Measurements from ENCODE around the gene UVSSA. TPM values are rescaled to one million over a fixed set of nuclear protein-coding genes. Genes with fewer than 3 reads are reported as not detected.

Gene UVSSA
- total RNA-seq, 1 experiment from 2014 or later, result 26.3 TPM

DNA sequence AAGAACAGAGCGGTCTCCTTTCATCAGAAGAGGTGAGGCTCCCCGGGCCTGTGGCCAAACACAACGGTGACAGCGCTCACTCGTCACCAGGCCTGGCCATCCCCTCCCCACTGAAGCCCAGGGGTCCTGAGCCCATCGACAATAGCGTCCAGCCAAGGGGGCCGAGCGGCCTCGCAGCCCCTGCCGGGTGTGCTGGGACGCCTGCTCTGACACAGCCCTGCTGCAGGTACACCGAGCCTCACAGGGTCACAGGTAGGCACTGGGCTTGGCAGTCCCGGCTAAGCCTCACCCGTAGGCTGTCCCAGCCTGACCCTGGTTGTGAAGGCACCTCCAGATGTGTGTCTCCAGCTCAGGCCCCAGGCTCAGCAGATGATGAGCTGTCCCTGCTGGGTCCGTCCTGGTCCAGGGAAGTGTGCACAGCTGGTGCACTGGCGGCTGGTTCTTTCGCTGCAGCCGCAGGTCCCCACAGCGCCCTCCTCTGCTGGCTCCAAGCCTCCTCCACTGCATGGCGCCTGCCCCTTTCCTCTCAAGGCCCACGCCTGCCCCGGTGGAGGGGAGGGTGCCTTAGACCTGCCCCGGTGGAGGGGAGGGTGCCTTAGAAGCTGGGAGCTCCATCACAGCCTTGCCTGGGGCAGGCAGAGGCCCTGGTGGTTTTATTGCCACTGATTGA, 21.5 kb downstream of the UVSSA start:
- Mint-ChIP-seq H3K4me3 (ENCODE audit: unreplicated experiment) (no peak overlapping the region), H3K4me1 (ENCODE audit: low read depth, unreplicated experiment) (peaks cover 5% of the 10 kb centered on the region), H3K27ac (ENCODE audit: unreplicated experiment) (no peak overlapping the region), H3K36me3 (ENCODE audit: insufficient read depth, unreplicated experiment) (peaks cover 32% of the 10 kb centered on the region), H3K27me3 (ENCODE audit: insufficient read depth, unreplicated experiment) (no peaks in the 10 kb centered on the region), H3K9me3 (ENCODE audit: unreplicated experiment) (no peaks in the 10 kb centered on the region)
- ChIA-PET CTCF (no interaction called here), POLR2A (no interaction called here)
- TF ChIP-seq, protein P1, sequence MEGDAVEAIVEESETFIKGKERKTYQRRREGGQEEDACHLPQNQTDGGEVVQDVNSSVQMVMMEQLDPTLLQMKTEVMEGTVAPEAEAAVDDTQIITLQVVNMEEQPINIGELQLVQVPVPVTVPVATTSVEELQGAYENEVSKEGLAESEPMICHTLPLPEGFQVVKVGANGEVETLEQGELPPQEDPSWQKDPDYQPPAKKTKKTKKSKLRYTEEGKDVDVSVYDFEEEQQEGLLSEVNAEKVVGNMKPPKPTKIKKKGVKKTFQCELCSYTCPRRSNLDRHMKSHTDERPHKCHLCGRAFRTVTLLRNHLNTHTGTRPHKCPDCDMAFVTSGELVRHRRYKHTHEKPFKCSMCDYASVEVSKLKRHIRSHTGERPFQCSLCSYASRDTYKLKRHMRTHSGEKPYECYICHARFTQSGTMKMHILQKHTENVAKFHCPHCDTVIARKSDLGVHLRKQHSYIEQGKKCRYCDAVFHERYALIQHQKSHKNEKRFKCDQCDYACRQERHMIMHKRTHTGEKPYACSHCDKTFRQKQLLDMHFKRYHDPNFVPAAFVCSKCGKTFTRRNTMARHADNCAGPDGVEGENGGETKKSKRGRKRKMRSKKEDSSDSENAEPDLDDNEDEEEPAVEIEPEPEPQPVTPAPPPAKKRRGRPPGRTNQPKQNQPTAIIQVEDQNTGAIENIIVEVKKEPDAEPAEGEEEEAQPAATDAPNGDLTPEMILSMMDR (IDR thresholded peaks at IDR 0.05; ENCODE audit: insufficient read depth in 1 of 2, low read depth in 1 of 2, low read length in 1 of 2, severe bottlenecking in 1 of 2, unreplicated experiment in 1 of 2), result no peak
- Histone ChIP-seq H3K9me3 (no peaks in the 10 kb centered on the region), H3K4me3 (ENCODE audit: low read depth, low read length) (no peak overlapping the region), H3K4me1 (no peaks in the 10 kb centered on the region), H3K36me3 (ENCODE audit: control insufficient read depth, insufficient read depth, low read length) (no peaks in the 10 kb centered on the region), H3K27me3 (replicated peaks; ENCODE audit: control insufficient read depth, insufficient read depth, low read length) (no peaks in the 10 kb centered on the region)
- intact Hi-C loops (cut with micrococcal nuclease; ENCODE audit: unreplicated experiment), result no loop called here
- DNase-seq, result peak in 1 of 2 experiments; percentile 25
- no TSS peak for BruUV-seq (replicated peaks)

DNA sequence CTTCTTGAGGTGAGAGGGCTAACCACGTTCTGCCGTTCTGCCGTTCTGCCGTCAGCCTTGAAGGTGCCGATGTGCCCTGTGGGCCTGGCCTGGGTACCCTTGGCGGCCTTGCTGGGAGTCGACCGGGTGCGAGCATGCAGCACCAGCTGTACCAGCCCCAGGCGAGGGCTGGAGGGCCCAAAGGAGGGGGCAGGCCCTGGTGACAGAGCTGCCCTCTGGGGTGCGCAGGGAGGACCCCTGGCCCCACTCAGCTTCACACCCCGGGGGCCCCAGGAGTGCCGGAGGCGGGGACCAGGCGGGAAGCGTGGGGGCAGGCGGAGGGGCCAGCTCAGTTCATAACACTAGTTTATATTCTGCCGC, 22.1 kb downstream of the UVSSA start:
- Mint-ChIP-seq H3K9me3 (ENCODE audit: unreplicated experiment) (no peaks in the 10 kb centered on the region), H3K4me1 (ENCODE audit: low read depth, unreplicated experiment) (peaks cover 5% of the 10 kb centered on the region), H3K4me3 (ENCODE audit: unreplicated experiment) (no peak overlapping the region), H3K27ac (ENCODE audit: unreplicated experiment) (no peak overlapping the region), H3K36me3 (ENCODE audit: insufficient read depth, unreplicated experiment) (peaks cover 31% of the 10 kb centered on the region), H3K27me3 (ENCODE audit: insufficient read depth, unreplicated experiment) (no peaks in the 10 kb centered on the region)
- ChIA-PET CTCF (no interaction called here), POLR2A (no interaction called here)
- Histone ChIP-seq H3K27me3 (replicated peaks; ENCODE audit: control insufficient read depth, insufficient read depth, low read length) (no peaks in the 10 kb centered on the region), H3K36me3 (ENCODE audit: control insufficient read depth, insufficient read depth, low read length) (no peaks in the 10 kb centered on the region), H3K9me3 (no peaks in the 10 kb centered on the region), H3K4me3 (ENCODE audit: low read depth, low read length) (no peak overlapping the region), H3K4me1 (no peaks in the 10 kb centered on the region)
- peak in 1 of 2 experiments; percentile 35 for DNase-seq
- intact Hi-C loops (cut with micrococcal nuclease; ENCODE audit: unreplicated experiment), result no loop called here
- BruUV-seq (replicated peaks), result no TSS peak
- TF ChIP-seq, protein P1 (IDR thresholded peaks at IDR 0.05; ENCODE audit: insufficient read depth in 1 of 2, low read depth in 1 of 2, low read length in 1 of 2, severe bottlenecking in 1 of 2, unreplicated experiment in 1 of 2), result no peak

DNA sequence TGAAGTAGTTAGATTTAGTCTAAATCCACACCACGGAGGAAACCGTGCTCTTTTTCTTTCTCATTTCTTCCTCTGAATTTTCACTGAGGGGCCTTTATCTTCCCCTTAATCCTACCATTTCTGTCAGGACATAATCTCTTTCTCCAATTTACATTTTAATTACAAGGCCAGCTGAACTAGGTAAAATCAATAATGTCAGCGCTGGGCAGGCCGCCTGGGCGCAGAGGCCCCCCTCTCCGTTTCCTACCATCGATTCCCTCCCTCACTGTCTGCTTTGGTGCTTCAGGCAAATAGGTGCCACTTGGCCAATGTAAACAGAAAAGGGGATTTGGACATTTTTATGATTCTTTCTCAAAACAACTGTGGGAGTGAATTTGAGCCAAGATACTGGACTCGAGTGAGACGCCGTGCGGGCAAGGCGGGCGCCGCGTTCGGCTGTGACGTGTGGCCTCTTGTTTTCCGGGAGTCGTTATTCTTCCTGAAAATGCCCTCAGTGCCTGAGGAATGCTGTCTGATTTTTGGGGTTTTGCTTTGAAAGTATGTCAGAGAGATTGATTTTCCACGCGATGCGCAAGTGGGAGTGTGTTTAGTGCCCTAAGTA, 22.6 kb downstream of the UVSSA start:
- no peak for DNase-seq
- Histone ChIP-seq H3K4me1 (no peaks in the 10 kb centered on the region), H3K27me3 (replicated peaks; ENCODE audit: control insufficient read depth, insufficient read depth, low read length) (no peaks in the 10 kb centered on the region), H3K4me3 (ENCODE audit: low read depth, low read length) (no peak overlapping the region), H3K36me3 (ENCODE audit: control insufficient read depth, insufficient read depth, low read length) (no peaks in the 10 kb centered on the region), H3K9me3 (no peaks in the 10 kb centered on the region)
- ChIA-PET POLR2A (no interaction called here), CTCF (no interaction called here)
- no TSS peak for BruUV-seq (replicated peaks)
- Mint-ChIP-seq H3K36me3 (ENCODE audit: insufficient read depth, unreplicated experiment) (peaks cover 31% of the 10 kb centered on the region), H3K9me3 (ENCODE audit: unreplicated experiment) (no peaks in the 10 kb centered on the region), H3K27me3 (ENCODE audit: insufficient read depth, unreplicated experiment) (no peaks in the 10 kb centered on the region), H3K27ac (ENCODE audit: unreplicated experiment) (no peak overlapping the region), H3K4me1 (ENCODE audit: low read depth, unreplicated experiment) (peaks cover 5% of the 10 kb centered on the region), H3K4me3 (ENCODE audit: unreplicated experiment) (no peak overlapping the region)
- intact Hi-C loops (cut with micrococcal nuclease; ENCODE audit: unreplicated experiment), result no loop called here
- TF ChIP-seq, protein P1 (IDR thresholded peaks at IDR 0.05; ENCODE audit: insufficient read depth in 1 of 2, low read depth in 1 of 2, low read length in 1 of 2, severe bottlenecking in 1 of 2, unreplicated experiment in 1 of 2), result no peak
